ENCODE results near the gene RETREG2. TPM values are rescaled to one million over a fixed set of nuclear protein-coding genes. Genes with fewer than 3 reads are reported as not detected.

RETREG2 gene
- total RNA-seq, 1 donor from 2014 or later, result 77.0 TPM

DNA sequence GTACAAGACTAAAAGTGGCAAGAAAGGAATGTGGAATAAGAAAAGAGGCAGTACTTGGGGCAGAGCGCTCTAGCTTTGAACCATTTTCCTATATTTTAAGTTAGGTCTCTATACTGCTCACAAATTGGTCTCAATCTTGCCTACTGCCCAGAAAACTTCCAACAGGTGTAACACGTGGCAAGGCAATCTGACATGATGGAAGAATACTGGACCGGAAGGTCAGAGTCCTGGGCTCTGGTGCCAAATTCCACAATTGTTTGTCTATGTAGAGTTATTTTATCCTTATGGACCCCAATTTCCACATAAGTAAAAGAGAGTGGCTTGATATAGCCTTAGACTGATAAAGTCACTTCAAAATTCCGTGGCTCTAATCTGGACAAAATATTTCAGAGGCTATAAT is 46.3 kb upstream of the RETREG2 start:
- no peak for DNase-seq (ENCODE audit: low spot score, unreplicated experiment)
- H3K36me3 Mint-ChIP-seq (ENCODE audit: insufficient read depth), result peaks cover 7% of the 10 kb centered on the region
- no peak overlapping the region for H3K4me3 Mint-ChIP-seq (ENCODE audit: low read depth)
- H3K9me3 Mint-ChIP-seq (ENCODE audit: low read depth), result no peaks in the 10 kb centered on the region
- H3K4me1 Mint-ChIP-seq (ENCODE audit: low read depth), result peaks cover 10% of the 10 kb centered on the region
- peaks cover 72% of the 10 kb centered on the region for H3K27me3 Mint-ChIP-seq
- H3K27ac Mint-ChIP-seq, result no peak overlapping the region
- TF ChIP-seq, protein P1, sequence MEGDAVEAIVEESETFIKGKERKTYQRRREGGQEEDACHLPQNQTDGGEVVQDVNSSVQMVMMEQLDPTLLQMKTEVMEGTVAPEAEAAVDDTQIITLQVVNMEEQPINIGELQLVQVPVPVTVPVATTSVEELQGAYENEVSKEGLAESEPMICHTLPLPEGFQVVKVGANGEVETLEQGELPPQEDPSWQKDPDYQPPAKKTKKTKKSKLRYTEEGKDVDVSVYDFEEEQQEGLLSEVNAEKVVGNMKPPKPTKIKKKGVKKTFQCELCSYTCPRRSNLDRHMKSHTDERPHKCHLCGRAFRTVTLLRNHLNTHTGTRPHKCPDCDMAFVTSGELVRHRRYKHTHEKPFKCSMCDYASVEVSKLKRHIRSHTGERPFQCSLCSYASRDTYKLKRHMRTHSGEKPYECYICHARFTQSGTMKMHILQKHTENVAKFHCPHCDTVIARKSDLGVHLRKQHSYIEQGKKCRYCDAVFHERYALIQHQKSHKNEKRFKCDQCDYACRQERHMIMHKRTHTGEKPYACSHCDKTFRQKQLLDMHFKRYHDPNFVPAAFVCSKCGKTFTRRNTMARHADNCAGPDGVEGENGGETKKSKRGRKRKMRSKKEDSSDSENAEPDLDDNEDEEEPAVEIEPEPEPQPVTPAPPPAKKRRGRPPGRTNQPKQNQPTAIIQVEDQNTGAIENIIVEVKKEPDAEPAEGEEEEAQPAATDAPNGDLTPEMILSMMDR (IDR thresholded peaks at IDR 0.05; ENCODE audit: unreplicated experiment), result no peak

- H3K27ac Mint-ChIP-seq, result no peak overlapping the region
- H3K4me3 Mint-ChIP-seq (ENCODE audit: low read depth), result no peak overlapping the region
- no peak for DNase-seq (ENCODE audit: low spot score, unreplicated experiment)
- H3K4me1 Mint-ChIP-seq (ENCODE audit: low read depth), result peaks cover 1% of the 10 kb centered on the region
- H3K36me3 Mint-ChIP-seq (ENCODE audit: insufficient read depth), result peaks cover 16% of the 10 kb centered on the region
- no peaks in the 10 kb centered on the region for H3K9me3 Mint-ChIP-seq (ENCODE audit: low read depth)
- peaks cover 73% of the 10 kb centered on the region for H3K27me3 Mint-ChIP-seq
- TF ChIP-seq, protein P1 (IDR thresholded peaks at IDR 0.05; ENCODE audit: unreplicated experiment), result no peak
These were observed 44.1 kb upstream of the RETREG2 start for GRCh38 chr2:219133976-219134375.

DNA sequence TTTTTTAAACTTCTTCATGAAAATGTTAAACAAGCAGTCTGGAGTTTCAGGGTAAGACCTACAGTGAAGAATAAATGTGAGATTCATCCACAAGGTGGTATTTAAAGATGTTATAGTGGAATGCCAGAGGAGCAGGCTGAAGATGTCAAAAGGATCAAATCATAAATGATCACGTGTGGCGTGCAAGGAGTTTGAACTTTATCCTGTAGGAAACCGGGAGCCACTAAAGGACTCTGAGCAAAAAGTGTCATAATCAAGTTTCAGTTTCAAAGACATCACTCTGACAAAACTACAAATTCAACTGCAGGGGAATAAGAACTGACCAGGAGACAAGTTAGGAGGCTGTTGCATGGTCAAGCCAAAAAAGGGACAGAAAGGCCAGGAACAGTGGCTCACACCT is 37.4 kb upstream of the RETREG2 start:
- Mint-ChIP-seq H3K4me3 (ENCODE audit: low read depth) (no peak overlapping the region), H3K27me3 (peaks cover 57% of the 10 kb centered on the region), H3K27ac (no peak overlapping the region), H3K9me3 (ENCODE audit: low read depth) (no peaks in the 10 kb centered on the region), H3K4me1 (ENCODE audit: low read depth) (no peaks in the 10 kb centered on the region), H3K36me3 (ENCODE audit: insufficient read depth) (peaks cover 30% of the 10 kb centered on the region)
- DNase-seq (ENCODE audit: low spot score, unreplicated experiment), result no peak
- TF ChIP-seq, protein P1 (IDR thresholded peaks at IDR 0.05; ENCODE audit: unreplicated experiment), result no peak

- H3K27me3 Mint-ChIP-seq, result peaks cover 61% of the 10 kb centered on the region
- no peak overlapping the region for H3K27ac Mint-ChIP-seq
- peaks cover 38% of the 10 kb centered on the region for H3K36me3 Mint-ChIP-seq (ENCODE audit: insufficient read depth)
These were observed 35.7 kb upstream of the RETREG2 start for GRCh38 chr2:219142329-219142728.

GRCh38 chr2:219149667-219150066 is 28.4 kb upstream of the RETREG2 start:
- TF ChIP-seq, protein P1 (IDR thresholded peaks at IDR 0.05; ENCODE audit: unreplicated experiment), result no peak
- H3K27me3 Mint-ChIP-seq, result peaks cover 13% of the 10 kb centered on the region
- no peak overlapping the region for H3K27ac Mint-ChIP-seq
- H3K4me3 Mint-ChIP-seq (ENCODE audit: low read depth), result no peak overlapping the region
- no peak for DNase-seq (ENCODE audit: low spot score, unreplicated experiment)
- no peaks in the 10 kb centered on the region for H3K4me1 Mint-ChIP-seq (ENCODE audit: low read depth)
- H3K9me3 Mint-ChIP-seq (ENCODE audit: low read depth), result no peaks in the 10 kb centered on the region
- H3K36me3 Mint-ChIP-seq (ENCODE audit: insufficient read depth), result peaks cover 13% of the 10 kb centered on the region

More at GRCh38 chr2:219142329-219142728, 35.7 kb upstream of the RETREG2 start:
- H3K4me1 Mint-ChIP-seq (ENCODE audit: low read depth), result no peaks in the 10 kb centered on the region
- no peaks in the 10 kb centered on the region for H3K9me3 Mint-ChIP-seq (ENCODE audit: low read depth)
- TF ChIP-seq, protein P1 (IDR thresholded peaks at IDR 0.05; ENCODE audit: unreplicated experiment), result no peak
- no peak for DNase-seq (ENCODE audit: low spot score, unreplicated experiment)
- no peak overlapping the region for H3K4me3 Mint-ChIP-seq (ENCODE audit: low read depth)
